Left lung (tissue), 10 donors: ENCODE data around the gene AUTS2. TPM values are rescaled to one million over a fixed set of nuclear protein-coding genes. Genes with fewer than 3 reads are reported as not detected.

ENCODE experiments used
- ATAC-seq: fragments of 200-7000 bp; cut with Tn5 transposase; one replicate; pipeline ENCODE4 v1.9.1; 2020; ENCODE audit warnings: moderate library complexity
- DNase-seq, 4 donors: peaks; one replicate each; pipeline ENCODE4 v3.0.0-alpha.2; 2013 to 2020
- H3K27ac ChIP-seq, 2 donors: fragments of 200-600 bp; sonication (generic) in 1 of 2; one replicate each; pipeline versions ENCODE4 v1.5.0 to v1.8.0; 2020 to 2021
- H3K27me3 ChIP-seq, 2 donors: fragments of 200-600 bp; sonication (generic) in 1 of 2; one replicate each; pipeline versions ENCODE4 v1.5.0 to v1.8.0; 2020 to 2021
- H3K36me3 ChIP-seq, 2 donors: fragments of 200-600 bp; sonication (generic) in 1 of 2; one replicate each; pipeline versions ENCODE4 v1.5.0 to v1.8.0; 2020 to 2021
- H3K4me1 ChIP-seq, 2 donors: fragments of 200-600 bp; one replicate each; pipeline ENCODE4 v1.8.0; 2021
- H3K4me3 ChIP-seq, 2 donors: fragments of 200-600 bp; sonication (generic) in 1 of 2; one replicate each; pipeline versions ENCODE4 v1.5.0 to v1.8.0; 2020 to 2021; ENCODE audit warnings: mild to moderate bottlenecking in 1 of 2
- H3K9me3 ChIP-seq, 2 donors: fragments of 200-600 bp; sonication (generic) in 1 of 2; one replicate each; pipeline versions ENCODE4 v1.5.0 to v1.8.0; 2020 to 2021
- CTCF ChIP-seq, 2 donors: fragments of 200-600 bp; sonication (generic) in 1 of 2; IDR thresholded peaks; one replicate each; pipeline versions ENCODE4 v1.5.0 to v1.8.0; 2021; ENCODE audit warnings: antibody characterized with exemption in 2 of 2
- intact Hi-C, 2 donors: fragments of 100-400 bp; cut with DNase I; formaldehyde crosslinking; loops; one replicate each; pipeline versions ENCODE4 v1.11.2 to v1.14.2; 2022
- polyA plus RNA-seq, 6 donors: library from polyadenylated mRNA; unstranded; fragments of 120-200 nt; gene quantifications; one replicate each; pipeline ENCODE4 v1.2.1, GENCODE V29; 2013; ENCODE audit not compliant: insufficient read length in 6 of 6
- total RNA-seq, 2 donors: library from RNA; stranded (reverse); fragmentation: NEBNext Ultra II Directional; extraction: Animal tissue kit (Norgen Biotek cat#: 25700); gene quantifications; one replicate each; pipeline ENCODE4 v1.2.1, GENCODE V29; 2021
- donor health status: DM: no; HTN: yes; CAD: no.
- donor health status: DM: no; HTN: no; CAD: no.

Gene AUTS2
- total and polyA plus RNA-seq, 8 donors, result 40.4 to 119 (median 103) TPM

- intact Hi-C loops, result no loop called here
- Histone ChIP-seq H3K27me3 (peaks cover 0 to 55% of the 10 kb centered on the region in 2 donors), H3K4me1 (peaks cover 4 to 22% of the 10 kb centered on the region in 2 donors), H3K9me3 (no peaks in the 10 kb centered on the region), H3K4me3 (peak overlapping the region; percentile 63 to 75), H3K36me3 (no peaks in the 10 kb centered on the region), H3K27ac (peak overlapping the region in 1 of 2 donors; percentile 18)
- ATAC-seq (peak; percentile 6), DNase-seq (peak in 2 of 4 donors; percentile 35 to 76)
- TF ChIP-seq CTCF (IDR thresholded peaks at IDR 0.05), result no peak
These were observed 411 bp downstream of the AUTS2 start for GRCh38 chr7:69598487-69599285.

- intact Hi-C loops, result no loop called here
- peak overlapping the region; percentile 63 to 75 for H3K4me3 ChIP-seq
These were observed 1.1 kb downstream of the AUTS2 start for GRCh38 chr7:69599286-69599954.

GRCh38 chr7:69599955-69600709 lies 1.9 kb downstream of the AUTS2 start:
- Histone ChIP-seq H3K4me1 (peaks cover 8 to 22% of the 10 kb centered on the region in 2 donors), H3K9me3 (no peaks in the 10 kb centered on the region), H3K27ac (no peak overlapping the region), H3K27me3 (peaks cover 0 to 55% of the 10 kb centered on the region in 2 donors), H3K4me3 (peak overlapping the region; percentile 63 to 75), H3K36me3 (no peaks in the 10 kb centered on the region)
- DNase-seq (peak in 1 of 4 donors; percentile 74), ATAC-seq (no peak)
- TF ChIP-seq CTCF (IDR thresholded peaks at IDR 0.05), result no peak
- intact Hi-C loops, result no loop called here

More at GRCh38 chr7:69599286-69599954, 1.1 kb downstream of the AUTS2 start:
- Histone ChIP-seq H3K9me3 (no peaks in the 10 kb centered on the region), H3K27me3 (peaks cover 0 to 55% of the 10 kb centered on the region in 2 donors), H3K27ac (no peak overlapping the region), H3K36me3 (no peaks in the 10 kb centered on the region), H3K4me1 (peaks cover 8 to 22% of the 10 kb centered on the region in 2 donors)
- ATAC-seq (peak; percentile 2), DNase-seq (peak in 1 of 4 donors; percentile 77)
- no peak for TF ChIP-seq CTCF (IDR thresholded peaks at IDR 0.05)

GRCh38 chr7:69600710-69601519 lies 2.6 kb downstream of the AUTS2 start:
- Histone ChIP-seq H3K4me1 (peaks cover 8 to 22% of the 10 kb centered on the region in 2 donors), H3K27ac (no peak overlapping the region), H3K9me3 (no peaks in the 10 kb centered on the region), H3K4me3 (peak overlapping the region; percentile 63 to 75), H3K27me3 (peaks cover 0 to 53% of the 10 kb centered on the region in 2 donors), H3K36me3 (no peaks in the 10 kb centered on the region)
- no peak for TF ChIP-seq CTCF (IDR thresholded peaks at IDR 0.05)
- DNase-seq, result no peak
- no peak for ATAC-seq
- intact Hi-C loops, result no loop called here
